H1 (cell line): Measurements from ENCODE around the gene SCYGR4. TPM values are rescaled to one million over a fixed set of nuclear protein-coding genes. Genes with fewer than 3 reads are reported as not detected.

Experiments
- CTCF ChIA-PET: fragments of 300-600 bp; sonication (Branson Sonifier 250); formaldehyde crosslinking; loops from one replicate; lab custom pipeline; 2021; ENCODE audit not compliant: partially characterized antibody; lab: Charles Lee
- POLR2A ChIA-PET: fragments of 300-600 bp; sonication (Branson Sonifier 250); formaldehyde crosslinking; loops from one replicate; lab custom pipeline; 2021; ENCODE audit warnings: inconsistent platforms; ENCODE audit not compliant: partially characterized antibody; lab: Charles Lee
- DNase-seq, 2 experiments: peaks; one replicate each; pipeline versions ENCODE4 v3.0.0 to v3.0.0-alpha.2; 2010 to 2022; ENCODE audit warnings: low spot score in 2 of 2, low read depth in 1 of 2, mixed read lengths in 1 of 2
- FAIRE-seq: peaks from 2 replicates; lab custom pipeline; 2011; peaks lifted over from hg19 to GRCh38; lab: Jason Lieb, UNC
- H2AFZ ChIP-seq: 2 replicates; pipeline ENCODE4 v1.8.1; 2012; ENCODE audit warnings: low read length, inconsistent platforms
- H2AK5ac ChIP-seq: 2 replicates; pipeline ENCODE4 v1.6.1; 2013; ENCODE audit warnings: low read depth, low read length
- H2BK120ac ChIP-seq: replicated peaks from 2 replicates; pipeline ENCODE3; 2013; ENCODE audit warnings: low read depth, low read length, inconsistent platforms
- H2BK12ac ChIP-seq: 2 replicates; pipeline ENCODE4 v1.6.1; 2013; ENCODE audit warnings: low read depth, low read length
- H2BK15ac ChIP-seq: 2 replicates; pipeline ENCODE4 v1.6.1; 2013; ENCODE audit warnings: low read length
- H2BK20ac ChIP-seq: 2 replicates; pipeline ENCODE4 v1.6.1; 2013; ENCODE audit warnings: low read length
- H2BK5ac ChIP-seq: 2 replicates; pipeline ENCODE4 v1.6.1; 2013; ENCODE audit warnings: low read depth, low read length
- H3K14ac ChIP-seq: 2 replicates; pipeline ENCODE4 v1.6.1; 2013; ENCODE audit warnings: inconsistent platforms; ENCODE audit not compliant: insufficient read length
- H3K18ac ChIP-seq: 2 replicates; pipeline ENCODE4 v1.6.1; 2013; ENCODE audit warnings: low read length; ENCODE audit errors: extremely low read depth
- H3K23ac ChIP-seq: 2 replicates; pipeline ENCODE4 v1.6.1; 2013; ENCODE audit warnings: inconsistent platforms; ENCODE audit not compliant: insufficient read length
- H3K23me2 ChIP-seq: 2 replicates; pipeline ENCODE4 v1.6.1; 2013; ENCODE audit warnings: low read depth, low read length
- H3K27ac ChIP-seq: 2 replicates; pipeline ENCODE4 v1.6.1; 2011; ENCODE audit warnings: low read depth, low read length, inconsistent platforms
- H3K27me3 ChIP-seq, 4 experiments: replicated peaks in 1 of 4; 1 replicate in 1 of 4; 2 replicates in 3 of 4; pipeline versions ENCODE4 v1.6.1 to v1.8.1; 2011 to 2013; ENCODE audit warnings: low read length in 3 of 4, mild to moderate bottlenecking in 3 of 4, inconsistent platforms in 2 of 4, mixed read lengths in 2 of 4, moderate library complexity in 1 of 4; ENCODE audit not compliant: control insufficient read depth in 3 of 4, insufficient read depth in 3 of 4; ENCODE audit errors: extremely low read depth in 1 of 4
- H3K36me3 ChIP-seq, 4 experiments: 2 replicates each; pipeline versions ENCODE4 v1.6.1 to v1.8.1; 2011 to 2013; ENCODE audit warnings: mild to moderate bottlenecking in 4 of 4, low read length in 3 of 4, moderate library complexity in 2 of 4, control low read depth in 1 of 4, inconsistent platforms in 1 of 4; ENCODE audit not compliant: insufficient read depth in 4 of 4, control insufficient read depth in 2 of 4
- H3K4ac ChIP-seq: replicated peaks from 2 replicates; pipeline ENCODE3; 2013; ENCODE audit warnings: low read length, low read depth, mixed read lengths, inconsistent platforms; ENCODE audit not compliant: insufficient read length
- H3K4me1 ChIP-seq, 4 experiments: replicated peaks in 1 of 4; 1 replicate in 1 of 4; 2 replicates in 3 of 4; pipeline versions ENCODE4 v1.6.1 to v1.8.1; 2011 to 2013; ENCODE audit warnings: low read length in 3 of 4, inconsistent platforms in 2 of 4, mixed read lengths in 1 of 4; ENCODE audit not compliant: insufficient read depth in 4 of 4, control insufficient read depth in 3 of 4
- H3K4me2 ChIP-seq, 2 experiments: 2 replicates each; pipeline versions ENCODE4 v1.6.1 to v1.8.1; 2011 to 2013; ENCODE audit warnings: low read depth in 2 of 2, low read length in 2 of 2, control low read depth in 1 of 2, inconsistent platforms in 1 of 2, mild to moderate bottlenecking in 1 of 2; ENCODE audit not compliant: insufficient read depth in 1 of 2
- H3K4me3 ChIP-seq, 4 experiments: fragments of 200-600, 300-600 bp in 1 of 4; sonication (generic), shearing (Covaris generic), sonication (Bioruptor Twin) in 1 of 4; 2 replicates each; pipeline versions ENCODE4 v1.5.1 to v1.8.1; 2011 to 2016; ENCODE audit warnings: low read length in 4 of 4, low read depth in 3 of 4, control low read depth in 2 of 4, inconsistent platforms in 2 of 4, mild to moderate bottlenecking in 2 of 4, mixed read lengths in 1 of 4, moderate library complexity in 1 of 4; ENCODE audit not compliant: insufficient read depth in 2 of 4; ENCODE audit errors: extremely low read depth in 1 of 4
- H3K56ac ChIP-seq: replicated peaks from 2 replicates; pipeline ENCODE3; 2013; ENCODE audit warnings: low read depth, mild to moderate bottlenecking, mixed read lengths, low read length, inconsistent platforms; ENCODE audit not compliant: insufficient read length
- H3K79me1 ChIP-seq: 2 replicates; pipeline ENCODE4 v1.6.1; 2013; ENCODE audit warnings: low read depth, low read length, control low read depth
- H3K79me2 ChIP-seq, 2 experiments: 2 replicates each; pipeline versions ENCODE4 v1.6.1 to v1.8.1; 2012 to 2013; ENCODE audit warnings: low read length in 2 of 2, mild to moderate bottlenecking in 2 of 2, inconsistent platforms in 1 of 2; ENCODE audit not compliant: insufficient read depth in 2 of 2, control insufficient read depth in 1 of 2
- H3K9ac ChIP-seq, 4 experiments: replicated peaks in 1 of 4; 1 replicate in 1 of 4; 2 replicates in 3 of 4; pipeline versions ENCODE4 v1.6.1 to v1.8.1; 2011 to 2013; ENCODE audit warnings: low read depth in 3 of 4, low read length in 3 of 4, control low read depth in 2 of 4, mild to moderate bottlenecking in 2 of 4, moderate library complexity in 2 of 4, inconsistent platforms in 1 of 4; ENCODE audit errors: extremely low read depth in 1 of 4
- H3K9me3 ChIP-seq, 2 experiments: 2 replicates each; pipeline versions ENCODE4 v1.6.1 to v1.8.1; 2012 to 2013; ENCODE audit warnings: mild to moderate bottlenecking in 2 of 2, moderate library complexity in 2 of 2, control low read depth in 1 of 2, inconsistent platforms in 1 of 2, low read depth in 1 of 2, low read length in 1 of 2, mixed read lengths in 1 of 2; ENCODE audit not compliant: insufficient read depth in 2 of 2
- H4K20me1 ChIP-seq, 2 experiments: replicated peaks in 1 of 2; 2 replicates each; pipeline versions ENCODE3 to v1.8.1; 2011 to 2013; ENCODE audit warnings: inconsistent platforms in 2 of 2, low read length in 2 of 2, mild to moderate bottlenecking in 1 of 2; ENCODE audit not compliant: insufficient read depth in 2 of 2, control insufficient read depth in 1 of 2
- H4K5ac ChIP-seq: 2 replicates; pipeline ENCODE4 v1.6.1; 2013; ENCODE audit warnings: low read length, low read depth, mixed read lengths, inconsistent platforms; ENCODE audit not compliant: insufficient read length
- H4K8ac ChIP-seq: 2 replicates; pipeline ENCODE4 v1.8.0; 2013; ENCODE audit warnings: mild to moderate bottlenecking, moderate library complexity, low read length, inconsistent platforms; ENCODE audit not compliant: insufficient read depth; ENCODE audit errors: extremely low read depth
- H4K91ac ChIP-seq: replicated peaks from 2 replicates; pipeline ENCODE3; 2013; ENCODE audit warnings: low read length, mixed read lengths, inconsistent platforms; ENCODE audit not compliant: insufficient read length
- EZH2 ChIP-seq: fragments of 200-600 bp; sonication (generic); IDR thresholded peaks from 2 replicates; pipeline ENCODE4 v1.7.1; 2012; ENCODE audit warnings: low read depth, mild to moderate bottlenecking, moderate library complexity, low read length, inconsistent platforms; ENCODE audit not compliant: severe bottlenecking
- WGBS, 2 experiments: shearing (Covaris generic) in 1 of 2; methylation state at CpG; one replicate each; pipeline versions ENCODE4 v1.1.6 to v1.1.7; 2013 to 2015; ENCODE audit warnings: low lambda C conversion rate in 2 of 2, mixed read lengths in 2 of 2, inconsistent platforms in 1 of 2, low coverage in 1 of 2, missing lambda C conversion rate in 1 of 2; ENCODE audit not compliant: insufficient replicate concordance in 2 of 2, insufficient coverage in 1 of 2, insufficient read length in 1 of 2; ENCODE audit errors: extremely low coverage in 1 of 2, missing lambda C conversion rate in 1 of 2; 5-methylcytosine and 5-hydroxymethylcytosine counted together
- polyA plus RNA-seq, 7 experiments: library from polyadenylated mRNA; depleted of rRNA in 3 of 7; stranded (reverse) in 5 of 7; unstranded in 2 of 7; fragments of >200 nt in 5 of 7; fragments of 200-250 nt in 2 of 7; gene quantifications; 1 replicate in 5 of 7; 2 replicates in 1 of 7; 4 replicates in 1 of 7; pipeline versions ENCODE4 v1.2.1 to v1.2.3, GENCODE V29; 2011 to 2013; ENCODE audit warnings: missing spikeins in 2 of 7, mixed read lengths in 2 of 7
- total RNA-seq: library from RNA; stranded (reverse); fragmentation: NEBNext Ultra II Directional; extraction: Animal tissue kit (Norgen Biotek cat#: 25700); gene quantifications from 2 replicates; pipeline ENCODE4 v1.2.1, GENCODE V29; 2021

SCYGR4 gene
- total and polyA plus RNA-seq, 2 of the 8 experiments (the other 6 are each of a cell fraction or from before 2014, with no cell fraction given), result not detected

DNA sequence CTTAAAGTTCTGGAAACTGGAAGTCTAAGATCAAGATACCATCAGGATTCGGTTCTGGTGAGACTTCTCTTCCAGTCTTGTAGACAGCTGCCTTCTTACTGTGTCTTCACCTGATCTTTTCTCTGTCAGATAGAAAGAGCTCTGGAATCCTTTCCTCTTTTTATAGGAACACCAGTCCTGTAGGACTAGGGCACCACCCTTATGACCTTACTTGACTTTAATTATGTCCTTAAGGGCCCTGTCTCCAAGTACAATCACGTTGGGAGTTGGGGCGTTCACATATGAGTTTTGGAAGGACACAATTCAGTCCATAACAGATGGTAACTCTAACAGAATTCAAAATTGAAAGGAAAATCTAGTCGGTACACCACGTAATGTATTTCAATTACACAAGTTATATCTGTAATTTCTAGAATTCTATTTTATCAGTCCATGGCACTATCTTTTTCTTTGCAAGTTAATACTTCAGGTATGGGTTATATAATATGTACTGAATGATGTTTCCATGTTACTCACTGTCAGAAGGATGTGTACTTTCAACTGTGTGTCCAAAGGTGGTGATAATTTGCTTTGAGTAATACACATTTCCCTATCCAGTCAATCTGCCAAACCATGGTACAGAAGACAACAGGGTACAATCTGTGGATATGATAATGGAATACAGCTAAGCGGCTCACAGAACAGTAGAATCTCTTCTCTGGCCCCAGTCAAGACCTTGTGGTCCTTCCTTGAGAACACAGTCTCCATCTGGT lies 48.1 kb downstream of the SCYGR4 start:
- Histone ChIP-seq H3K79me2 (no peaks in the 10 kb centered on the region), H2BK15ac (no peak overlapping the region), H3K36me3 (no peaks in the 10 kb centered on the region), H2AK5ac (no peak overlapping the region), H3K18ac (no peak overlapping the region), H3K9me3 (no peaks in the 10 kb centered on the region), H3K27ac (no peak overlapping the region), H2BK5ac (no peak overlapping the region), H3K79me1 (no peaks in the 10 kb centered on the region), H3K4me3 (no peak overlapping the region), H3K4me1 (peaks cover 0 to 10% (median 4%) of the 10 kb centered on the region in 4 experiments; a peak in 4 of 7 replicates), H4K5ac (no peak overlapping the region), H3K4me2 (no peak overlapping the region), H2BK20ac (no peak overlapping the region), H4K91ac (no peak overlapping the region)
- DNase-seq, result no peak
- TF ChIP-seq EZH2, result no peak
- TF ChIP-seq, all 59 proteins: peak for 0
- Histone ChIP-seq H3K23ac (no peak overlapping the region), H2BK120ac (no peak overlapping the region), H2BK12ac (no peak overlapping the region), H4K20me1 (no peaks in the 10 kb centered on the region), H3K4ac (no peak overlapping the region), H4K8ac (no peak overlapping the region), H3K23me2 (no peaks in the 10 kb centered on the region; the same call in 1 of the 2 replicates), H3K27me3 (no peaks in the 10 kb centered on the region), H3K9ac (no peak overlapping the region), H3K56ac (no peak overlapping the region), H3K14ac (no peak overlapping the region), H2AFZ (no peak overlapping the region)
- WGBS, 2 experiments, result 91% methylated on average over 6 of the region's 6 CpGs; no CpG with 5 or more reads in 1 of the 2 experiments
- FAIRE-seq, result no peak
- POLR2A ChIA-PET, result no interaction called here
- CTCF ChIA-PET, result interaction anchor here (0.9 to 1.7 kb wide), 4 partner anchors 20 to 109 kb away, joined by 3 to 11 read pairs (median 4); no protein-coding TSS in a partner anchor
